Measurements from ENCODE around the gene NR1H2.

The NR1H2 gene

DNA sequence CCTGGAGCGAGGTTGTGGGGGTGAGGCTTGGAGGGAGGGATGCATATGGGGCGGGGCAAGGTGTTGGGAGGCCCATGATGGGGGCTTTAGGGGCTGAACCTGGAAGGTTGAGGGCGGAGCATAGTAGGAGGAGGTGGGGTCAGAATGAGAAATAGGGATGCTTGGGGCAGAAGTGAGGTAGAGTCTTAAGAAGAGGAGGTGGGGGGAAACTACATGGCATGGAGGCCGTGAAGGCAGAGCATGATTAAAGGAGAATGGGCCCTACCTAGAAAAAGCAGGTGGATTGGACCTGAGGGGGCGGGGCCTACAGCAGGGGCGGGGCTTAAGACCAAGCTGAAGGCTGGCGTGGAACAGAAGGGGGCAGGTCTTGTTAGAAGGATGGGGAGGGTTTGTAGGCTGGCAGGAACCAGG is 799 bp downstream of the NR1H2 start:
- H3K36me3 ChIP-seq (ENCODE audit: insufficient read depth, insufficient read length, low read length): peaks cover 48% of the 10 kb centered on the region
- H3K4me3 ChIP-seq (ENCODE audit: insufficient read length, low read depth): no peak overlapping the region
- peaks cover 3% of the 10 kb centered on the region for H3K4me1 ChIP-seq (ENCODE audit: insufficient read depth, insufficient read length)
- no peak overlapping the region for H3K9ac ChIP-seq (ENCODE audit: insufficient read length, low read depth)
- no peaks in the 10 kb centered on the region for H3K9me3 ChIP-seq (ENCODE audit: insufficient read depth, low read length)
- H3K27me3 ChIP-seq (ENCODE audit: insufficient read depth, insufficient read length): no peaks in the 10 kb centered on the region
- DNase-seq (ENCODE audit: low read depth, low spot score): no peak
- TF ChIP-seq YY1 (IDR thresholded peaks at IDR 0.05; ENCODE audit: insufficient read depth, insufficient read length) (no peak), SUZ12 (IDR thresholded peaks at IDR 0.05; ENCODE audit: extremely low read depth, insufficient read depth, insufficient read length) (no peak)

DNA sequence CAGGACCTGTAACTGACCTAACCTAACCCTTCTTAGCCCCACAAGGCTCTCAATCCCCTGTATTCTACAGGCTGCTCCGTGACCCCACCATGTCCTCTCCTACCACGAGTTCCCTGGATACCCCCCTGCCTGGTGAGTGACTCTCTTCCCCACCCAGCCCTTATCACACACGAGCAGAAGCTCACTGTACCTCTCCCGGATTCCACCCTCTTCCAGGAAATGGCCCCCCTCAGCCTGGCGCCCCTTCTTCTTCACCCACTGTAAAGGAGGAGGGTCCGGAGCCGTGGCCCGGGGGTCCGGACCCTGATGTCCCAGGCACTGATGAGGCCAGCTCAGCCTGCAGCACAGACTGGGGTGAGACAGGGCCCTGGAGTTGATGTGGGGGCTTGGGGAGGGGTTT is 1.3 kb downstream of the NR1H2 start:
- TF ChIP-seq ZNF274 (IDR thresholded peaks at IDR 0.05; ENCODE audit: low read depth, low read length) (no peak), SUZ12 (IDR thresholded peaks at IDR 0.05; ENCODE audit: extremely low read depth, insufficient read depth, insufficient read length) (no peak), YY1 (IDR thresholded peaks at IDR 0.05; ENCODE audit: insufficient read depth, insufficient read length) (no peak)
- Histone ChIP-seq H3K36me3 (ENCODE audit: insufficient read depth, insufficient read length, low read length) (peaks cover 52% of the 10 kb centered on the region), H3K27me3 (ENCODE audit: insufficient read depth, insufficient read length) (no peaks in the 10 kb centered on the region), H3K4me1 (ENCODE audit: insufficient read depth, insufficient read length) (peaks cover 3% of the 10 kb centered on the region), H3K4me3 (ENCODE audit: insufficient read length, low read depth) (no peak overlapping the region), H3K9me3 (ENCODE audit: insufficient read depth, low read length) (no peaks in the 10 kb centered on the region), H3K9ac (ENCODE audit: insufficient read length, low read depth) (no peak overlapping the region)
- DNase-seq (ENCODE audit: low read depth, low spot score): no peak

DNA sequence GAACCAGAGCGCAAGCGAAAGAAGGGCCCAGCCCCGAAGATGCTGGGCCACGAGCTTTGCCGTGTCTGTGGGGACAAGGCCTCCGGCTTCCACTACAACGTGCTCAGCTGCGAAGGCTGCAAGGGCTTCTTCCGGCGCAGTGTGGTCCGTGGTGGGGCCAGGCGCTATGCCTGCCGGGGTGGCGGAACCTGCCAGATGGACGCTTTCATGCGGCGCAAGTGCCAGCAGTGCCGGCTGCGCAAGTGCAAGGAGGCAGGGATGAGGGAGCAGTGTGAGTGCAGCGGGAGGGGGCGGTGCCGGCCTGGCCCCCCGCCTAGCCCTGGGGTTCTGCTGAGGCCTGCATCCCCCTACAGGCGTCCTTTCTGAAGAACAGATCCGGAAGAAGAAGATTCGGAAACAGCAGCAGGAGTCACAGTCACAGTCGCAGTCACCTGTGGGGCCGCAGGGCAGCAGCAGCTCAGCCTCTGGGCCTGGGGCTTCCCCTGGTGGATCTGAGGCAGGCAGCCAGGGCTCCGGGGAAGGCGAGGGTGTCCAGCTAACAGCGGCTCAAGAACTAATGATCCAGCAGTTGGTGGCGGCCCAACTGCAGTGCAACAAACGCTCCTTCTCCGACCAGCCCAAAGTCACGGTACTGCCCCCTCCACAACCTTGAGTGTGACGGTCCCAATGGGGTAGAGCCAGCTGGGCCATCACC is 2.1 kb downstream of the NR1H2 start:
- TF ChIP-seq ZNF274 (IDR thresholded peaks at IDR 0.05; ENCODE audit: low read depth, low read length): no peak
- Histone ChIP-seq H3K36me3 (ENCODE audit: insufficient read depth, insufficient read length, low read length) (peaks cover 58% of the 10 kb centered on the region), H3K9me3 (ENCODE audit: insufficient read depth, low read length) (no peaks in the 10 kb centered on the region), H3K9ac (ENCODE audit: insufficient read length, low read depth) (no peak overlapping the region), H3K4me3 (ENCODE audit: insufficient read length, low read depth) (no peak overlapping the region), H3K4me1 (ENCODE audit: insufficient read depth, insufficient read length) (peaks cover 3% of the 10 kb centered on the region), H3K27me3 (ENCODE audit: insufficient read depth, insufficient read length) (no peaks in the 10 kb centered on the region)
- DNase-seq (ENCODE audit: low read depth, low spot score): no peak

GRCh38 chr19:50378863-50379236 is 2.6 kb downstream of the NR1H2 start:
- Histone ChIP-seq H3K9me3 (ENCODE audit: insufficient read depth, low read length) (no peaks in the 10 kb centered on the region), H3K4me1 (ENCODE audit: insufficient read depth, insufficient read length) (peaks cover 3% of the 10 kb centered on the region), H3K27me3 (ENCODE audit: insufficient read depth, insufficient read length) (no peaks in the 10 kb centered on the region), H3K36me3 (ENCODE audit: insufficient read depth, insufficient read length, low read length) (peaks cover 58% of the 10 kb centered on the region), H3K4me3 (ENCODE audit: insufficient read length, low read depth) (no peak overlapping the region), H3K9ac (ENCODE audit: insufficient read length, low read depth) (no peak overlapping the region)
- DNase-seq (ENCODE audit: low read depth, low spot score): no peak
- TF ChIP-seq SUZ12 (IDR thresholded peaks at IDR 0.05; ENCODE audit: extremely low read depth, insufficient read depth, insufficient read length): no peak

- H3K4me3 ChIP-seq (ENCODE audit: insufficient read length, low read depth): no peak overlapping the region
- TF ChIP-seq SUZ12 (IDR thresholded peaks at IDR 0.05; ENCODE audit: extremely low read depth, insufficient read depth, insufficient read length): no peak
- no peak for TF ChIP-seq YY1 (IDR thresholded peaks at IDR 0.05; ENCODE audit: insufficient read depth, insufficient read length)
- no peak for TF ChIP-seq ZNF274 (IDR thresholded peaks at IDR 0.05; ENCODE audit: low read depth, low read length)
- no peaks in the 10 kb centered on the region for H3K9me3 ChIP-seq (ENCODE audit: insufficient read depth, low read length)
- peaks cover 3% of the 10 kb centered on the region for H3K4me1 ChIP-seq (ENCODE audit: insufficient read depth, insufficient read length)
- peaks cover 58% of the 10 kb centered on the region for H3K36me3 ChIP-seq (ENCODE audit: insufficient read depth, insufficient read length, low read length)
- no peaks in the 10 kb centered on the region for H3K27me3 ChIP-seq (ENCODE audit: insufficient read depth, insufficient read length)
- no peak for DNase-seq (ENCODE audit: low read depth, low spot score)
- no peak overlapping the region for H3K9ac ChIP-seq (ENCODE audit: insufficient read length, low read depth)
Observed at GRCh38 chr19:50379602-50380001, 3.3 kb downstream of the NR1H2 start.

DNA sequence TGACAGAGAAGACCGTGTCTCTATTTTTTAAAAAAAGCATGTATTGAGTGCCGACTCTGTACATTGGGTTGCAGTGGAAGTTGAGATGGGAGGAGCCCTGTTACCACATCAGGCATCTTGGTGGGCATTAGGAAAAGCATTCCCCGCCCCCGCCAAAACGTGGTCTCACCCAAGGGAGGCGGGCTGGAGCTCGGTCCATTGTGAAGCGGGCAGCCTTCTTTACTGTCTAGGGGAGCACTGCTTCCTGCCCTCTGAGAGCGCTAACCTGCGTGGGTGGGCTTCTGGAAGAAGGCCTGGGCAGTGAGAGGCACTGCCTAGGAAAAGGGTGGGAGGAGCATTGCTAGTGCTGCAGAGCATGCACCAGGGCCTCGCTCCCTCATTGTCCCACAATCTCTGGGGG is 3.9 kb downstream of the NR1H2 start:
- DNase-seq (ENCODE audit: low read depth, low spot score): no peak
- Histone ChIP-seq H3K36me3 (ENCODE audit: insufficient read depth, insufficient read length, low read length) (peaks cover 58% of the 10 kb centered on the region), H3K4me1 (ENCODE audit: insufficient read depth, insufficient read length) (peaks cover 3% of the 10 kb centered on the region), H3K27me3 (ENCODE audit: insufficient read depth, insufficient read length) (no peaks in the 10 kb centered on the region), H3K9me3 (ENCODE audit: insufficient read depth, low read length) (no peaks in the 10 kb centered on the region), H3K4me3 (ENCODE audit: insufficient read length, low read depth) (no peak overlapping the region), H3K9ac (ENCODE audit: insufficient read length, low read depth) (no peak overlapping the region)
- TF ChIP-seq YY1 (IDR thresholded peaks at IDR 0.05; ENCODE audit: insufficient read depth, insufficient read length) (no peak), ZNF274 (IDR thresholded peaks at IDR 0.05; ENCODE audit: low read depth, low read length) (no peak), SUZ12 (IDR thresholded peaks at IDR 0.05; ENCODE audit: extremely low read depth, insufficient read depth, insufficient read length) (no peak)

DNA sequence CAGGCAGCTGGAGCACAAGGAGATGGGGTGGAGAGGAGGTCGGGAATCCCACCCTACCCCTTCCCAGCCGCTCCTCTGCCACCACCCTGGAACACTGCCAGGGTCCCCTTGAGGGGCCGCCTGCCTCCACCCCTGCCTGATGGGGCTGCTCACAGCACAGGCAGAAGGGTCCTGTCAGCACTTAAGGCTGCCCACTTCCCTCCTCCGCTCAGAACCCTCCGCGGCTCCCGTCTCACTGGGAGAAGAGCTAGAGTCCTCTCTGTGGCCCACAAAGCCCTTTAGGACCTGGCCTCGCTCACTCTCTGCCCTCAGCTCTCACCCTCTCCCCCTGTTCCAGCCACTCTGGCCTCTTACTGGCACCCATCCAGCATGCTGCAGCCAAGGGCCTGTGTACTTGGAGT is 4.5 kb downstream of the NR1H2 start:
- Histone ChIP-seq H3K27me3 (ENCODE audit: insufficient read depth, insufficient read length) (no peaks in the 10 kb centered on the region), H3K9me3 (ENCODE audit: insufficient read depth, low read length) (no peaks in the 10 kb centered on the region), H3K4me3 (ENCODE audit: insufficient read length, low read depth) (no peak overlapping the region), H3K36me3 (ENCODE audit: insufficient read depth, insufficient read length, low read length) (peaks cover 58% of the 10 kb centered on the region), H3K4me1 (ENCODE audit: insufficient read depth, insufficient read length) (peaks cover 4% of the 10 kb centered on the region), H3K9ac (ENCODE audit: insufficient read length, low read depth) (no peak overlapping the region)
- no peak for DNase-seq (ENCODE audit: low read depth, low spot score)
- no peak for TF ChIP-seq SUZ12 (IDR thresholded peaks at IDR 0.05; ENCODE audit: extremely low read depth, insufficient read depth, insufficient read length)

All from NT2/D1 (cell line).